ENCODE measurements around the gene KLHL40.

The KLHL40 gene

DNA sequence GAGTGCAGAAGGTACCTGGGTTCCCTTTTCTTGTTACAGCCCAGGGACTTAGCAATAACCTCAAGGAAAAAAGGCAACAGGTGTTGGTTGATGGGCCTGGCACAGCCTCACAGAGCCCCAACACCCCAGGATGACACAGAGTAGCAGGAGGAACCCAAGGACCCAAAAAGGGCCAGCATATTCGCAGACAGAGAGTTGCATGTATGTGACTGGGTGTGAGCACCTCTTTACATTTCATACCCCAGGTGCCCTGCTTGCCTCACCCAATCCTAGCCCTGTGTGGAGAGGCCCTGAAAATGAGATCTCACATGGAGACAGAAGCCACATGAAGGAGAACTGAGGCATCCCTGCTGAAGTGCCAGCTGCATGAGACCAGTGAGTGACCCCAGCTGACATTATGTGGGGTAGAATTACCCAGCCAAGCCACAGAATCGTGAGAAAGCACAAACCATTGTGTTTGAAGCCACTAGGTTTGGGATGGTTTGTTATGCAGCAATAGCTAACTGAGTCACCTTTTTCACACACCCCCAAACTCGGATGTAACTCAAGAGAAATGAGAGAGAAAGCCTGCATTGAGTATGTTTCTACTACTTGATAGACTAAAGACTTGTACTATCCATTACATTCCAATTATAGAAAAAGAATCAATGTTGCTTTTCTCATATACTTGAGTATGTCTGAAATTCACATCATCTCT, 43.5 kb downstream of the KLHL40 start:
- no peak for DNase-seq

DNA sequence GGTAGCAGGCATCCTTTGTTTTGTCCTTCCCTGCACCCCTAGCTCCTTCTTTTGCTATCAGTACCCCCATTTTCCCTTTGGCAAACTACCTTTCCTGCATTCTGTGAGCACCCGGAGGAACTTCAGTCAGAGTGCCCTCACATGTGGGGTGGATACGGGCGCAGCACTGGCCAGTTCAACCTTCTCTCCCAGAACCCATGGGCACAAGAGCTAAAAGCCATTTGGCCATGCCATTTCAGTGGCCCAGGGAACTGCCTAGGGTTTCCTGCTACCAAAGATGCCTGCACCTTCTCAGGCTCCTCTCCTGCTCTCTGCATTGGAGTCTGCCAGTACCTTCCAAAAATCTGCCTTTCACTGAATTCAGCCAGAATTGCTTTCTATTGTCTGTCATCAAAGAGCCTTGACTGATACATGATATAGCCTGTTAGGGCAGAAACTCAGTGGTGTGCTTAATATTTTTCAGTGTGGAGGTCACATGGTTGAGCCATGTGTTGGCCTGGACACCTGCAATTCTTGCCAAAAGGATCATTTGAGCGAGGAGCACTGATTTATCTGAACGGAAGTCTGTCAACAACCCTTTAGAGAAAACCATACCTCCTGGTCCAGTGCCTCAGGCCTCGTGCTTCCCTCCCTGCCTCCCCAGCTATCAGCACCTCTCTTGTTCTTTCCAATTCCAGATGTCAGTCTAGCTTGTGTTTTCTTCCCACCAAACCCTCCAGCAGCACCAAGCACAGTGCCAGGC, 44.2 kb downstream of the KLHL40 start:
- no peak for DNase-seq

DNA sequence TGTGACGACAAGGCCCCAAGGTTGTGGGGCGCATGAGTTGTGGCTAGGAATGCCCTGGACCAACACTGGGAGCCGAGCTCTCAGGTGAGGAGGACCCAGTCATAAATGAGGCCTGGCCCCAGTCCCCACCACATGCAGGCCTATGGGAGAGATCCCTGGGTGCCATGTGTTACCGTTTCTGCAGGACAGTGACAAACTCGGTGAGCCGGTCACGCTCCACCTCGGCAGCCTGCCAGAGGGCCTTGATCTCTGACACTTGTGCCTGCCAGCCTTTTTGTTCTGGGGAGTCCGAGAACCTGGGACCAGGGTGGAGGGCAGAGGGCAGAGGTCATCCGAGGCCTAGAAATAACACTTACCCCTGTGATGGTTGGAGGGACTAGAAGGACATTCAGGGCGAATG, 45.0 kb downstream of the KLHL40 start:
- no peak for DNase-seq

DNA sequence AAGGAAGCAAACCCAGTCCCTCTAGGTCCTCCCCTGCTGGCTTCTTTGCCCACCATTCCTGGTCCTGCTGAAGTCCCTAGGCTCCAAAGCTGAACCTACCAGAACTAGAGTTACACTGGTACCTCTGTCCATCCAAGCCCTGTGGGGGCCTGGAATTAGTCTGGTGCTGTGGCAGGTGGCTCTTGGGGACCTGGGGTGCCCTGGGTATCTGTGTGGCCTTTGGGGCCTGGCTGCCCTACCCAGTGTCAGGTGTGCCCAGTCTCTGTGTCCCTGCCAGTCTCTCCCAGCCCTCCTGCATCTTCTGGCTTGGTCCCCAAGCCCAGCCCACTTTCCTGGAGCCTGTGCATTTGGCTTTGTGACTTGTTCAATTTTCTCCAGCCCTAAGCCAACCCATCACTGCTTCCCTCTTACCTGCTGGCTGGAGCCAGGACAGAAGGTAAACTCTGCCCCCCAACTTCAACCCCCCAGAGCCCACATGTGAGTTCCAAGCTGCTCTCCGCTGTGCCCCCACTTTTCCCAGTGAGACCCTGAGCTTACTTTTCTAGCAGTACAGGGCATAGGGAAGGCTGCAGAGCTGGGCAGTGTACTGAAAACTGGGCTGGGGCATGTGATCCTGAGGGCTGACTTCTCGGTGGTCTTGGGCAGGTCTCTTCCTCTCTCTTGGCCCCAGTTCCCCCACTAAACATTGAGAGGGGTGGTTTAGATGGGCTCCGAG, 45.5 kb downstream of the KLHL40 start:
- DNase-seq: no peak

DNA sequence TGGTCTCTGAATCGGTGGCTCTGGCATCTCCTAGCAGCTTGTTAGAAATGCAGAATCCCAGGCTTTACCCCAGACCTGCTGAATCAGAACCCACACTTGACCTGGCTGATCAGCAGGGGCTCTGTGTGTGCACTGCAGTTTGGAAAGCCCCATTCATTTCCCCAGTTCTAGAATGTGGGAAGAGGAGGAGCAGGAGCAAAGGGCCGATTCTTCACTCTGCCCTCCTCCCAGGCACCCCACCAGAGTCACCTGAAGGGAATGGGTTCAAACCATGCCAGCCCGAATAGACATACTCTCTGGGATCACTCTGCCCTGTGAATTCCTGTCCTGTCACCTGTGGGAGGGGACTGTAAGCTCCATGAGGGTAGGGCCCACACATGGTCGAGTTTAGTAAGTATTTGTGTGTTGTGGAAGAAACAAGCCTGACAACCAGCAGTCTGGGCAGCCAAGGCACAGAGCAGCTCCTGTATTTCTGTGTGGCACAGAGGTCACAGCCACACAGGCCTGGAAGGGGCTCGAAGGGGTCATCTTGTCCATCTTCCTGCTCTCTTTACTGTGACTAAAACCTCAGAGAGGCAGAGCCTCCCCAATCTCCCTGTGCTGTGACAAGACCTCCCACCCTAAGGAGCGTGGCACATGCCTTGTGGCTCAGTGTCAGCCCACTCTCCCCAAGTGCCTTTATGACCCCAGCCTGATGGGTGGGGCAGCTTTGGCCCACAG, 46.3 kb downstream of the KLHL40 start:
- DNase-seq: no peak

DNA sequence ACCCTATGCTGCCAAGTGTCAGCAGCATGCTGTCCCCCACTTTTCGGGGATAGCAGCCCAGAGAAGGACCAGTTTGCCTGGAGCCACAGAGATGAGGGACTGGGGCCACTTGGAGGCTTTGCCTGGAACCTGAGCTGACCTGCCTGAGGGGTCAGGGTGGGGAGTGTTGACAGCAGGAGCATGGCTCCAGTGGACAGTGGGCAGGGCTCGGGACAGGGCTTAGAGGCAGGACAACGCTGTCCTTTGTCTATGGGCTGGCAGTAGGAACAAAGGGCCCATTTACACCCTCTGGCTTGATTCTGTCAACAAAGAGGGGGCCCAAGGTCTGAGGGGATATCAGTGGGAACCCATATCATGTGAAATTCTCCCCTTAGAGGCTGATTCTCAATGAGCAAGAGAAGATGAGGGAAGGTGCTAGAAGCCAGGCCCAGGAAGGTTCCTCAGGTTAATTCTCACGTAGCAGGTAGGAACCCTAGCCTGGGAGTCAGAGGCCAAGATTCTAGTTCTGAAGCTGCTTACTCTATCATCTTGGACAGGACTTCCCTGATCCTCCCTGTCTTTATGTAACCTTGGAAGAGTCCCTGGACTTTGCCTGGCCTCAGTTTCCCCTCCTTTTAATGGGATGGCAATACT, 47.0 kb downstream of the KLHL40 start:
- DNase-seq: no peak

DNA sequence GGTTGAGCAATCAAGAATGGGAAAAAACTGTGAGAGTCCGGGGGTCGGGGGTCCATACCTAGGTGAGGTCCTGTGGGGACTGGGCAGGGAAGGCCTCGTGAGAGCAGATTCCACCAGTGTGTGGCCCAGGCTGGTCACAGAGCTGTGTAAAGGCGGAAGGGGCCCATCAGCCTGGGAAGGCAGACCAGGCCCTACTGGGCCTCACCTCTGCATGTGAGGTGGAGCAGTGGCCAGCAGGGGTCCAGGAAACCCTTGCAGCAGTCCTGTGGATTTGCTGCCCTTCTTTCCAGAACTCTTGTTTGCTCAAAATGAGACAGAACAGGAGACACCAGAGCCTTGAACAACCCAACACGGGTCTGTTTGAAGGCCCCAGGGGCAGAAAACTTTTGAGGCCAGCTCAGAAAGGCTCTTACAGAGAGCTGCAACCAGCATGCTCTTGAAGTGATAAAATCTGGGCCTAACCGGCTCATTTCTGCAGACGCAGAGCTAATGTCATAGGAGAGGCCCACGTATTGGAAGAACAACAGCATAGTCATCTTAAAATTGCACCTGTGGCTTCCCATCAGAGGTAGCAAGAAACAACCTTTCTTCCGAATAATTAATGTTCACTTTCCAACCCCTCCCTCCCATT, 47.6 kb downstream of the KLHL40 start:
- no peak for DNase-seq

DNA sequence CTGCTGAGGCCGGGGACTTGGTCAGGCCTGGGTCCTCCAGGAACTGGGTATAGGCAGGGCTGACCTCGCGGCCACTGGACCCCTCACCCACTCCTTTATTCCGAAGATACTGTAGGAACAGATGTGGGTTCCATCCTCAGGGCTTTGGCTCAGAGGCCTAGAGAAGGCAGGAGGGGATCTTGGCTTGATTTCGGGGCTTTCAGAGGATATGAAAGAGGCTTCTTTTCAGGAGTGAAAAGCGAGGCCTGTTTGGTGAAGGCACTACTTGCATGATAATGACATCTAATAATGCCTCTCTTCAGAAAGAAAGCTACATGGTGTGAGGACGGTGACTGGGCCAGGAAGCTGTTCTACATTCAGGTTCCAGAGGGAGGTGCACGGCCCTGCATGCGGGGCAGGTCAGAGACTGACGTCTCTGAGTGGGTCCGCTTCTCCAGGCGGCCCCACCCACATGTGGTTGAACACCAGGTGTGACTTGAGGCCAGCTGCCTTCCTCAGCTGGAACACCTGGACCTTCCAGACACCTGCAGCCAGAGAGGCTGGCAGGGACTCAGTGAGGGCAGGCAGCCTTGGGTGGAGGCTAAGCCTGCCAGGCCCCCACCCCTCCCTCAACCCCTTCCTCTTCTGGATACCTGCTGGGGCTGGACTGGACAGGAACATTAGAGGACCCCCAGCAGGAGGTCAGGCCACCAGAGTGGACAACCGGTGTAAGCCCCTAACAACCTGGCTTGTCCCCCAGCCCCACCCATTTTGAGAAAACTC, 48.3 kb downstream of the KLHL40 start:
- no peak for DNase-seq

DNA sequence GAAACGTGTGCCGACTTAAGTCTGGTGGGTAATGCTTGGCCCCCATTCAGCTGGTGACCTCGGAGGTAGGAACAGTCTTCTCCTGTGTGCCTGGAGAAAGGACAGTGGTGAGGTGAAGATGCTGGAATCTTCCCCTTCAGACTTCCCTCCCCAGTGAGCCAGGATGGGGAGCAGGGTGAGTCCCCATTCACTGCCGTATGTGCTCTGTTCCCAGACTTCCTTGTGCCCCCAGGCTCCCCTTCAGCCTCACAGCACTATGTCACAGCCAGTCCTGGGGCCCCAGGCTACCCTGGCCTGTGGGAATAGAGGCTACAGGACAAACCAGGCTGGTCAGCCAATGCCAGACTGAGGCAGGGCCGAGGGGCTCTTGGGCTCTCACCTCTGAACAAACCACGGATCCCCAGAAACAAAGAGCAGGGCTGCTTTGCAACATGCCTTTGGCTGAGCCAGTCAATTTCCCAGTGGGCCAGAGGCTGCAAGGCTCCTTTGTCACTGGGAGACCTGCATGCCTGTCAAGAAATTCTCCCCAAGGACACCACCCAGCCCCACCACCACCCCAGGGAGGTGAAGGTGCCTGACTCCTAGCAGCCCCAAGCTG, 49.0 kb downstream of the KLHL40 start:
- no peak for DNase-seq

DNA sequence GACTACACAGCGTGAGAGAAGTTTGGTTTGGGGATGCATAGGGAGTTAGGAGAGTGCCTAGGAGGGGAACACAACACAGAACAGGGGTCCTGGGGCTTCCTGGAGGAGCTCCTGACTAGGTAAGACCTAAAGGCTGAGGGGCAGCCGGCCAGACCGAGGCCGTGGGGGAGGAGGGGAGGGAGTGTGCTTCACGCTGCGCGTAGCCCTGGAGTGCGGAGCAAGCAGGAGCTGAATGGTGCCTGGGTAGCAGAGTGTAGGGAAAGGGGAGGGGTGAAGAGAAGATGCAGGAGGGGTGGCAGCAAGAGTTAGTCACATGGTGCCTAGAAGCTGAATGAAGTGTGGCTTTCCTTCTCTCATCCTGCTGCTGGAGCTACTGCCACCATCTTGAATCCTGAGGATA, 49.7 kb downstream of the KLHL40 start:
- DNase-seq: no peak

DNA sequence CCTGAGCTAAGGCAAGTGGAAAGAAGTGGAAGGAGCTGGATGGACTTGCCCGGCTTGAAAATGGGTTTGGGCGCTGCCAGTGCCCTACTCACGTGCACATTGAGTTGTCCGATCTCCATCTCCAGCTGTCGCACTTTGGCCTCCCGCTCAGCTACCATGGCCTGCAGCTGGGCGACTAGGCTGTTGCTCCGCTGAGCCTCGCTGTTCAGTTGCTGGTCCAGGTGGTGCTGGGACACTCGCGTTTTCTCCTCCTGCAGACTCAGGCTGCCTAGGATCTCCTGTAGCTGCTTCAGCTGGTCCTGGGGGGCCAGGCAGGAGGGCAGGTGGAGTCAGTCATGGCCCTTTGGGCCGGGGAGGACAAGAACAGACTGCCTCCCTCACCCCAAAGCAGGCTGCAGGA, 50.3 kb downstream of the KLHL40 start:
- DNase-seq: no peak

DNA sequence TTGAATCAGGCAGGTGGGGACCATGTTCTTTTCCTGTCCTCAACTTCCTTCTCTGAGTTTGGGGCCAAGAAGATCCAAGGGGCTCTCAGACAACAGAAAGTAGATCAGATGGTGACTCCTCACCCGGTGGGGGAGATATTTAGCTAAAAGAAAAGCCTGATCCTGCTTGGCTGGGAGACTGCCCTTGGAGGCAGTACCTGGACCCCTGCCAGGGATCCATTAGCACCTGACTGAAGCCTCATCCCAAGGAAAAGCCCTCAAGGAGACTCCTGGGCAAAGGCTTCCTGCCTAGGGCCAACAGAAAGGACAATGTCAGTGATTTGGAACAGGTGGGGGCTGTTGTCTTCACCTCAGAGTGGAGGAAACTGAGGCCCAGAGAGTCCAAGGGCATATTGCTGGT, 50.7 kb downstream of the KLHL40 start:
- DNase-seq: no peak

DNA sequence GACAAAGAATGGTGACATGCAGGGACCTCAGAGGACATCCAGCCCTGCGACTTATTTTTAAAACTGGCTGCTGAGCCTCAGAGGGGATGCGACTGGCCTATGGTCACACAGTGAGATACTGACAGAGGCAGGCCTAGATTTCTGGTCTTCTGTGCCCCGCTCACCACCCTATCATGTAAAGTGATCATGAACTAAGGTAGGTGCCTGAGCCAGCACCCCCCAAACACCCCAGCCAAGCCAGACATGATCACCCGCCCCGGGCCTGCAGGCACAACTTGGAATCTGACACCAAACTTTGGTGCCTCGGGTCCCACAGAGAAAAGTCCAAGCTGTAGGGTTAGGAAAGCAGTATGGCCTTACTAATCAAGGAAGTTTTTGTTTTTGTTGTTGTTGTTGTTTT, 51.2 kb downstream of the KLHL40 start:
- no peak for DNase-seq

DNA sequence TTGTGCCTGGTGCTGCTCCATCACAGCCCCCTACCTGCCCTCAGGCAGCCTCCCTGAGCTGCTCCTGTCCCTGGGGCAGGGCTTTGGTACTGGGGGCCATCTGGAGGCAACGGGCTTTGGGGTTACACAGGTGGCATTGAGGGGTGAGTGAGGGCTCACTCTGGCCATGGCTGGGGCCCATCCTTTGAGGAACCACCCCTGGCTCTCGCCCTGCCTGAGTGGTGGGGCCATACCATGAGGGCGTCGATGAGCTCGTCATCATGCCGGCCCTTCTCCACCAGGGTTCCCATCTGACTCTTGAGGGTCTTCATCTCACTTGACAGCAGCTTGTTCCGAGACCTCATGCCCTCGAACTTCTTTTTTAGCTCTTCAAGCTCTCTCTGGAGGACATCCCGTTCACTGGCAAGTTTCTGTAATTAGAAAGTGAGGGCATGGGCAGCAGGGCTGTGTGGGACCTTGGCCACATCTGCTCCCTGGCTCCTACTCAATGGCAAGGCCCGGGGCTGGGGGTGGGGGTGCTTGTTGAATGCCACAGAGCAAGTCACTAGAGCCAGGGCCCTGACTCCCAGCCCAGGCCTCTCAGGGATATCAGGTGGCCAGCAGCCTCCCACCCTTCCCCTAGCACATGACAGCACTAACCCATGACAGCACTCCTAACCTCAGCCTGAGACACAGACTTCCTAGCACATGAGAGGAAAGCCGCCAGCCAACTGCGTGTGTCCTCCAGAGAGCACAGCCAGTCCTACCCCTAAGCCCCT, 54.2 kb downstream of the KLHL40 start:
- no peak for DNase-seq

DNA sequence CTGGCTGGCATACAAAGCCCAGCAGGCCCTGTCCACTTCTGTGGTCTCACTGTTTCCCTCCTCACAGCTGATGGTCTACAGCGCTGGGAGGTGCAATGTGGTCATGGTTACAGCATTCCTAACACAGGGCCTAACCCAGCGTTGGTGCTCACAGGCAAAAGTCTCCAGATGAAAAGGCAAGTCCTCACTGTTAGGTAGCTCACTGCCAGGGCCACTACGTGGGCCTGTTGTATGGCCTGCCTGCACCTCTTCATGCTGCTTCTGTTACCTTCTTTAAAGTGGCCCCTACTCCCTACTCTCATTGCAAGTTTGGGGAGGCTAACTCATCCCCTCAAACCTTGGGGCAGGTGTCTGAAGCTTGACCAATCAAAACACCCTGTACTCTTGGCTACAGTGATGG, 56.5 kb downstream of the KLHL40 start:
- no peak for DNase-seq
